Vagina (tissue), 2 donors: Measurements from ENCODE around the gene TMEM59L. TPM values are rescaled to one million over a fixed set of nuclear protein-coding genes. Genes with fewer than 3 reads are reported as not detected.
A peak's percentile ranks its signal among the peaks of the same experiment; 100 is the strongest.

Source experiments
- DNase-seq, 2 donors: peaks; one replicate each; pipeline ENCODE4 v3.0.0-alpha.2; 2017; ENCODE audit errors: extremely low spot score in 2 of 2
- H3K27ac ChIP-seq: fragments of 200-600 bp; sonication (generic); one replicate; pipeline ENCODE4 v1.5.1; 2019
- H3K27me3 ChIP-seq: fragments of 200-600 bp; sonication (generic); one replicate; pipeline ENCODE4 v1.5.1; 2019
- H3K36me3 ChIP-seq, 2 donors: fragments of 200-600 bp; sonication (generic); one replicate each; pipeline ENCODE4 v1.5.1; 2017 to 2019
- H3K4me1 ChIP-seq: fragments of 200-600 bp; sonication (generic); one replicate; pipeline ENCODE4 v1.5.1; 2019
- H3K4me3 ChIP-seq, 2 donors: fragments of 200-600 bp; sonication (generic); 1 replicate in 1 of 2; 2 replicates in 1 of 2; pipeline ENCODE4 v1.5.1; 2016 to 2019
- H3K9me3 ChIP-seq: fragments of 200-600 bp; sonication (generic); one replicate; pipeline ENCODE4 v1.5.1; 2019
- CTCF ChIP-seq, 3 experiments: fragments of 450-650 bp in 2 of 3; fragments of 200-600 bp in 1 of 3; sonication (generic) in 1 of 3; IDR thresholded peaks; one replicate each; pipeline ENCODE4 v1.5.1; 2017 to 2019; ENCODE audit warnings: antibody characterized with exemption in 3 of 3, mild to moderate bottlenecking in 2 of 3, moderate library complexity in 2 of 3
- POLR2A ChIP-seq, 2 donors: fragments of 450-650 bp; IDR thresholded peaks; one replicate each; pipeline ENCODE4 v1.6.1; 2017; ENCODE audit warnings: antibody characterized with exemption in 2 of 2, mild to moderate bottlenecking in 2 of 2, moderate library complexity in 2 of 2
- POLR2AphosphoS5 ChIP-seq, 2 donors: sonication (generic); formaldehyde crosslinking; IDR thresholded peaks; one replicate each; pipeline ENCODE4 v1.9.0; 2017; ENCODE audit warnings: antibody characterized with exemption in 2 of 2, mild to moderate bottlenecking in 2 of 2, low read depth in 1 of 2; ENCODE audit not compliant: insufficient read depth in 1 of 2
- intact Hi-C: fragments of 100-400 bp; cut with DNase I; formaldehyde crosslinking; loops from one replicate; pipeline ENCODE4 v1.15.1; 2023
- total RNA-seq: library from RNA; depleted of rRNA; stranded (reverse); fragments of >200 nt; gene quantifications from one replicate; pipeline ENCODE4 v1.2.3, GENCODE V29; 2016

Gene TMEM59L
- total RNA-seq, 1 donor from 2014 or later = 4.2 TPM

- no peak for DNase-seq
- peaks cover 32% of the 10 kb centered on the region for H3K4me1 ChIP-seq
- intact Hi-C loops = no loop called here
- no peaks in the 10 kb centered on the region for H3K9me3 ChIP-seq
- TF ChIP-seq POLR2A (IDR thresholded peaks at IDR 0.05) (no peak), POLR2AphosphoS5 (IDR thresholded peaks at IDR 0.05; ENCODE audit: insufficient read depth in 1 of 2, low read depth in 1 of 2) (no peak)
- H3K4me3 ChIP-seq = no peak overlapping the region
- H3K36me3 ChIP-seq = no peaks in the 10 kb centered on the region
- no peak overlapping the region for H3K27ac ChIP-seq
- no peaks in the 10 kb centered on the region for H3K27me3 ChIP-seq
Observed at GRCh38 chr19:18634612-18635297, 22.1 kb downstream of the TMEM59L start.

- TF ChIP-seq CTCF (IDR thresholded peaks at IDR 0.05) = no peak
- no peak for TF ChIP-seq POLR2A (IDR thresholded peaks at IDR 0.05)
- no peak for TF ChIP-seq POLR2AphosphoS5 (IDR thresholded peaks at IDR 0.05; ENCODE audit: insufficient read depth in 1 of 2, low read depth in 1 of 2)
- H3K27me3 ChIP-seq = no peaks in the 10 kb centered on the region
- H3K4me3 ChIP-seq = peak overlapping the region; percentile 52 to 86
- no peak for DNase-seq
- H3K36me3 ChIP-seq = no peaks in the 10 kb centered on the region
- intact Hi-C loops = no loop called here
- H3K27ac ChIP-seq = peak overlapping the region; percentile 96
- peaks cover 32% of the 10 kb centered on the region for H3K4me1 ChIP-seq
- H3K9me3 ChIP-seq = no peaks in the 10 kb centered on the region
Observed at GRCh38 chr19:18635831-18636182, 23.1 kb downstream of the TMEM59L start.

- no peak for DNase-seq
- intact Hi-C loops = no loop called here
- Histone ChIP-seq H3K27ac (peak overlapping the region; percentile 96), H3K4me1 (peaks cover 32% of the 10 kb centered on the region), H3K36me3 (no peaks in the 10 kb centered on the region), H3K27me3 (no peaks in the 10 kb centered on the region), H3K4me3 (peak overlapping the region; percentile 67 to 86), H3K9me3 (no peaks in the 10 kb centered on the region)
- TF ChIP-seq POLR2A (IDR thresholded peaks at IDR 0.05) (no peak), CTCF (IDR thresholded peaks at IDR 0.05) (no peak), POLR2AphosphoS5 (IDR thresholded peaks at IDR 0.05; ENCODE audit: insufficient read depth in 1 of 2, low read depth in 1 of 2) (peak; percentile 17 to 45)
Observed at GRCh38 chr19:18636183-18636968, 23.7 kb downstream of the TMEM59L start.

DNA sequence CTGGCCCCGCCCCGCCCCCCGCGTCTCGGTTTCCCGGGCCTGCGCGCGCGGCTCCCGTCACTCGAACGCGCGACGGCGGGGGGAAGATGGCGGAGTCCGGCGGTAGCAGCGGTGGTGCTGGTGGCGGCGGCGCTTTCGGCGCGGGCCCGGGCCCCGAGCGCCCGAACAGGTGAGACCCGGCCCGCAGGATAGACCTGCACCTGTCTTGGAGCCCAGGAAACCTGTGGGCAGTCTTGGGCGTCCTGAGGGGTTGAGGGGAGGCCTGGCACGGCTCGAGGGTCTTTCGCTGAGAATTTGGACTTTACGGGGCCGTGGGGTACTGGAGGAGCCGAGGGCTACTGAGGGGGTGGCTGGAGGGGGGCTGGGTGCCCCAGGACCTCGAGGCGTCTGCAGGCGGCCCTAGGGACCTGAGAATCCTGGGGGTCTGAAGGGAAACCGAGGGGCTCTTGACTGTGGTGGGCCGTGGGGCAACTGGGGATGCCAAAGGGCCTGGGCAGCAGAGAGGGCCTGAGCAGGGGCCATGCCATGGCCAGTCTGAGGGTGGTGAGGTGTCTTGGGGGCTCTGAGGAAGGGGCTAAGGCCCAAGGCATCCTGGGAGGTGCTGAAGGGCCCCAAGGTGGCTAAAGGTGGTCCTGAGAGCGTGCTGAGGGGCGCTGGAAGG is 24.4 kb downstream of the TMEM59L start, which contains the start of gene KLHL26:
Gene KLHL26, plus strand, starts transcription at position 60 of the 661 bp plus-strand sequence. Its CDS starts 27 bp downstream, at position 87.
- H3K36me3 ChIP-seq = no peaks in the 10 kb centered on the region
- TF ChIP-seq POLR2AphosphoS5 (IDR thresholded peaks at IDR 0.05; ENCODE audit: insufficient read depth in 1 of 2, low read depth in 1 of 2) (peak in 1 of 2 donors; percentile 63), POLR2A (IDR thresholded peaks at IDR 0.05) (no peak), CTCF (IDR thresholded peaks at IDR 0.05) (no peak)
- no peaks in the 10 kb centered on the region for H3K27me3 ChIP-seq
- no peaks in the 10 kb centered on the region for H3K9me3 ChIP-seq
- H3K4me3 ChIP-seq = peak within 1 kb of the TSS; percentile 67 to 86
- peak within 1 kb of the TSS; percentile 96 for H3K27ac ChIP-seq
- peaks cover 32% of the 10 kb centered on the region for H3K4me1 ChIP-seq
- intact Hi-C loops = no loop called here
- DNase-seq = no peak
